Measurements from ENCODE around the gene MCCC1.
"Not testable (repeated sequence)": the region's sequence is repeated elsewhere in the genome, so short reads cannot be mapped to it uniquely, and the experiment has no call there.

The MCCC1 gene

DNA sequence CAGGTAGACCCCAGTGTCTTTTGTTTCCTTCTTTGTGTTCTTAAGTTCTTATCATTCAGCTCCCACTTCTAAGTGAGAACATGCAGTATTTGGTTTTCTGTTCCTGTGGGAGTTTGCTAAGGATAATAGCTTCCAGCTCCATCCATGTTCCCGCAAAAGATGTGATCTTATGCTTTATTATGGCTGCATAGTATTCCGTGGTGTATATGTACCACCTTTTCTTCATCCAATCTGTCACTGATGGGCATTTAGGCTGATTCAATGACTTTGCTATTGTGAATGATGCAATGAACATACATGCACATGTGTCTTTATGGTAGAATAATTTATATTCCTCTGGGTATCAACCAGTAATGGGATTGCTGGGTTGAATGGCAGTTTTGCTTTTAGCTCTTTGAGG is 24.4 kb downstream of the MCCC1 start:
- Histone ChIP-seq H3K9me3 (ENCODE audit: low read length) (no peaks in the 10 kb centered on the region), H3K9ac (ENCODE audit: low read length) (no peak overlapping the region), H3K27me3 (ENCODE audit: control insufficient read depth in 1 of 2, insufficient read depth in 2 of 2, low read length in 2 of 2) (no peaks in the 10 kb centered on the region), H3K4me1 (ENCODE audit: insufficient read depth, low read length) (no peaks in the 10 kb centered on the region), H3K27ac (ENCODE audit: low read depth, low read length) (no peak overlapping the region), H3K4me3 (ENCODE audit: low read depth in 1 of 2, low read length in 2 of 2) (no peak overlapping the region), H3K36me3 (ENCODE audit: insufficient read depth, low read length) (peaks cover 6% of the 10 kb centered on the region)

DNA sequence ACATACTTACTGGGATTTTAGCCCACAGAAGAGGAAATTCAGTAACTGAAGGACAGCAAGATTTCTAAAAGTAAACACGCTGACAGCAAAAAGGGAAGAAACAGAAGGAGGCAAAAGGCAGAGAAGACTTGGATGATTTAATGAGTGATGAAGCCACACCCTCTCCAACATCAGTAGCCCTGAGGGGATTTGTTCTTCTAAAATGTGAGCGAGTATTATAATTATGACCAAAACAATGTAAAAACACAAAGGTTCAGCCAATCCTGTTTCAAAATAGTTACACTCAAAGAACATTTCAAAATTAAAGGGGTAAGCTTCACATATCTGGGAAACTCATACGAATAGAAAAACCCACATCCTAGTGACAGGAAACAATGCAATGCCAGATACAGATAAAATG is 25.0 kb downstream of the MCCC1 start:
- Histone ChIP-seq H3K4me1 (ENCODE audit: insufficient read depth, low read length) (no peaks in the 10 kb centered on the region), H3K9me3 (ENCODE audit: low read length) (no peaks in the 10 kb centered on the region), H3K27ac (ENCODE audit: low read depth, low read length) (no peak overlapping the region), H3K9ac (ENCODE audit: low read length) (no peak overlapping the region), H3K27me3 (ENCODE audit: control insufficient read depth in 1 of 2, insufficient read depth in 2 of 2, low read length in 2 of 2) (no peaks in the 10 kb centered on the region), H3K4me3 (ENCODE audit: low read depth in 1 of 2, low read length in 2 of 2) (no peak overlapping the region), H3K36me3 (ENCODE audit: insufficient read depth, low read length) (peaks cover 6% of the 10 kb centered on the region)

DNA sequence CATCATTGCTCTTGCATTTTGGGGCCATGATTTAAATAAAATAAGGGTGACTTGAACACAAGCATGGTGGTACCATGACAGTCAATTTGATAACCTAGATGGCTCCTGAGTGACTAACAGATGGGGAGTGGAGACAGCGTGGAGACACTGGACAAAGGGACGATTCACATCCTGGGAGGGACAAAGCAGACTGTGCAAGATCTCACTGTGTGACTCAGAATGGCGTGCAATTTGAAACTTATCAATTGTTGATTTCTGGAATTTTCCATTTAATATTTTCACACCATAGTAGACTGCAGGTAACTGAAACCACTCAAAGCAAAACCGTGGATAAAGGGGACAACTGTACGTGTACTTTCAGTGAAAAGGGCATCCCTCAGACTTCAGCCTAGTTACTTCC is 25.5 kb downstream of the MCCC1 start:
- H3K4me3 ChIP-seq (ENCODE audit: low read depth in 1 of 2, low read length in 2 of 2): no peak overlapping the region
- H3K4me1 ChIP-seq (ENCODE audit: insufficient read depth, low read length): no peaks in the 10 kb centered on the region
- H3K27me3 ChIP-seq (ENCODE audit: control insufficient read depth in 1 of 2, insufficient read depth in 2 of 2, low read length in 2 of 2): no peaks in the 10 kb centered on the region
- H3K36me3 ChIP-seq (ENCODE audit: insufficient read depth, low read length): peaks cover 6% of the 10 kb centered on the region
- no peak overlapping the region for H3K27ac ChIP-seq (ENCODE audit: low read depth, low read length)
- H3K9ac ChIP-seq (ENCODE audit: low read length): no peak overlapping the region
- no peaks in the 10 kb centered on the region for H3K9me3 ChIP-seq (ENCODE audit: low read length)

DNA sequence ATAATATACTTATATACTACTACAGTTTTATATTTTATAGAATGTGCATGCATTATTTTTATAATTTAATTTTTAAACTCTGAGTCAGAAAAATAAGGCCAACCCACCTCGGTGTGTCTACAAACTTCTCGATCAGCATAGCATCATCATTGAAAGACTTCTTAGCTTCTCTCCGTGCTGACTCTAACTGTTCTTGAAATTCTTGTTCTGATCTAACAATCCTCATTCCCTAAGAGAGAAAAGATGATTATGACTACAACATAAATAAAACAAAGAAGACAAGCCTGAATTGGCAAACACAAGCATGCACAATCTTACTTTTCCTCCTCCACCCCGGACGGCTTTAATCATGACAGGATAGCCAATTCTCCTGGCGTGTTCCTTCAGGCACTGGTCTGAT is 28.4 kb downstream of the MCCC1 start:
- H3K9me3 ChIP-seq (ENCODE audit: low read length): no peaks in the 10 kb centered on the region
- no peaks in the 10 kb centered on the region for H3K4me1 ChIP-seq (ENCODE audit: insufficient read depth, low read length)
- H3K27ac ChIP-seq (ENCODE audit: low read depth, low read length): no peak overlapping the region
- H3K9ac ChIP-seq (ENCODE audit: low read length): no peak overlapping the region
- no peak overlapping the region for H3K4me3 ChIP-seq (ENCODE audit: low read depth in 1 of 2, low read length in 2 of 2)
- peaks cover 6% of the 10 kb centered on the region for H3K36me3 ChIP-seq (ENCODE audit: insufficient read depth, low read length)
- H3K27me3 ChIP-seq (ENCODE audit: control insufficient read depth in 1 of 2, insufficient read depth in 2 of 2, low read length in 2 of 2): no peaks in the 10 kb centered on the region

DNA sequence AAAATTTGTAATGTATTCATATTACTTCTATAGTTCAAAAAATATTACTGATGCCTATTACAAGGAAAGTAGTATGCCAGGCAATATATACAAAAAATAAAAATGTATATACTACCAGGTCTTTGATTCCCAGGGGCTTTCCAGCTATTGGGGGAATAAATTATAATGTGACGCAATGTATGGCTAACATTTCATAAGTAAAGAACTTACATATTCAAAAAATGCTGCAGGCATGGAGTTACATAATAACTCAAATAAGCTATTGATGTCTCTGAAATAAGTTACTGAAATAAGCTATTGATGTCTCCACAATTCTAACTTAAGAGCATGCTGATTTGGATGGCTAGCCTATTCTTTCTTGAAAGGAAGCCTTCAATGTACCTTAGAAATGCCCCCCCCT is 30.2 kb downstream of the MCCC1 start:
- H3K36me3 ChIP-seq (ENCODE audit: insufficient read depth, low read length): peaks cover 6% of the 10 kb centered on the region
- H3K4me3 ChIP-seq (ENCODE audit: low read depth in 1 of 2, low read length in 2 of 2): no peak overlapping the region
- H3K27ac ChIP-seq (ENCODE audit: low read depth, low read length): no peak overlapping the region

DNA sequence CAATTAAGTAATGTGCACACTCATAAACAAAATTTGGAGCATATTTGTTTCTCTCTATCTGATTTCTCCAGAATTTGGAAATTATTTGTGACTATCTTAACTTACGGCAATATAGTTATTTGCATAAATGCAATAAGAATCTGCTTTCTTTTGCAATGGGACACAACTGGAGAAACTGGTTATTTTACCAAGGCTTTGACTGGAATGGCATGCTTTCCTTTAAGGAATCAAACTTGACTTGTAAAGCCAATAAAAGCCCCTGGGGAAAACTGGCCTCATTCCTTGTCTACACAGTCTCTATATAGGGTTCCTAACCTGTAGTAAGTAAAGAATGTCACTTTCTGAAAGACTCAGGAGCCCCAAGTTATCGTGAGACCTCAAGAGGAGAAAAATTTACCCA is 32.4 kb downstream of the MCCC1 start:
- not testable (repeated sequence) for H3K4me1 ChIP-seq (ENCODE audit: insufficient read depth, low read length); H3K4me3 ChIP-seq (ENCODE audit: low read depth in 1 of 2, low read length in 2 of 2); H3K27ac ChIP-seq (ENCODE audit: low read depth, low read length); H3K9ac ChIP-seq (ENCODE audit: low read length); H3K27me3 ChIP-seq (ENCODE audit: control insufficient read depth in 1 of 2, insufficient read depth in 2 of 2, low read length in 2 of 2); H3K9me3 ChIP-seq (ENCODE audit: low read length); H3K36me3 ChIP-seq (ENCODE audit: insufficient read depth, low read length)

More for the DNA sequence above, 30.2 kb downstream of the MCCC1 start:
- Histone ChIP-seq H3K4me1 (ENCODE audit: insufficient read depth, low read length) (no peaks in the 10 kb centered on the region), H3K27me3 (ENCODE audit: control insufficient read depth in 1 of 2, insufficient read depth in 2 of 2, low read length in 2 of 2) (no peaks in the 10 kb centered on the region), H3K9ac (ENCODE audit: low read length) (no peak overlapping the region), H3K9me3 (ENCODE audit: low read length) (no peaks in the 10 kb centered on the region)

DNA sequence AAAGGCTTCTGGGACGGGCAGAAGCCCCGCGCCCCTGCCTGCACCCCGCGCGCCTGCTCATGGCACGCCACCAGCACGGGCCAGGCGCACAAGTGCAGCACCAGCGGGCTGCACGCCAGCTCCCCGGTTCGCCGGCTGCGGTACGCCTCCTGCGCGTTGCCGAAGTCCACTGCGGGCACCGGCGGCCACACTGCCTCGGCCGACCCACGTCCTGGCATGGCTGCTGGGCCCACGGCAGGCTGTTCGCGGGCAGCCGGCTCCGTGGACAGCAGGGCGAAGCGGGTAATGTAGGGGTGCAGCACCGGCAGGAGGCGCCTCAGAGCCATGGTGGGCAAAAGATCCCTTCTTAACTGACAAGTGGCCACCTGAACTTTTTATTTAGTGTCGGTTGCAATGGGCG is 34.8 kb downstream of the MCCC1 start:
- no peak overlapping the region for H3K4me3 ChIP-seq (ENCODE audit: low read depth in 1 of 2, low read length in 2 of 2)
- H3K27ac ChIP-seq (ENCODE audit: low read depth, low read length): no peak overlapping the region
- H3K4me1 ChIP-seq (ENCODE audit: insufficient read depth, low read length): no peaks in the 10 kb centered on the region
- no peak overlapping the region for H3K9ac ChIP-seq (ENCODE audit: low read length)
- H3K27me3 ChIP-seq (ENCODE audit: control insufficient read depth in 1 of 2, insufficient read depth in 2 of 2, low read length in 2 of 2): no peaks in the 10 kb centered on the region
- no peaks in the 10 kb centered on the region for H3K9me3 ChIP-seq (ENCODE audit: low read length)
- peaks cover 6% of the 10 kb centered on the region for H3K36me3 ChIP-seq (ENCODE audit: insufficient read depth, low read length)

DNA sequence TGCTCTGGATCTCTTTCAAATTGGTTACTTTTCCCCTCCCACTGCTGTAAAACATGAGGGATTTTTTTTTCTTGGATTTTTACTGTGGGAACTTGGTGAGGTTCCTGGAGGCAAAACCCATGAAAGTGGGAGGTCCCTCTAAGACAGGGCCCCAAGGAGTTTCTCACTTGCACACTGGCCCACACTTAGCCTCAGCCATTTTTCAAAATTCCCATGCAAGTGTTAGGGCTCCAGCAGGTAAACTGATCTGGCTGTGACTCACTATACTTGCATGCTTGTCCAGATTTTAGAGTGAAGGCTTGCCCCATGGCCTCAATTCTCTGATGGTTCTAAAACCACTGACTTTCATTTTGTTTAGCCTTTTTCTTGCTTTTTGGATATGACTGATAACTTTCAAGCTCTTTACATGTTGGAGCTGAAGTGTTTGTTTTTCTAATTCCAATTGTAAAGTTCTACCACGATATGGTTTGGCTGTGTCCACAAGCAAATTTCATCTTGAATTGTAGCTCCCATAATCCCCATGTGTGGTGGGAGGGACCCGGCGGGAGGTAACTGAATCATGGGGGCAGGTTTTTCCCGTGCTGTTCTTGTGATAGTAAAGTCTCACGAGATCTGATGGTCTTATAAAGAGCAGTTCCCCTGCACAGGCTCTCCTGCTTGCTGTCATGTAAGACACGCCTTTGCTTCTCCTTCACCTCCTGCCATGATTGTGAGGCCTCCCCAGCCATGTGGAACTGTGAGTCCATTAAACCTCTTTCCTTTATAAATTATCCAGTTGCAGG is 37.7 kb downstream of the MCCC1 start:
- Histone ChIP-seq H3K4me3 (ENCODE audit: low read depth in 1 of 2, low read length in 2 of 2) (no peak overlapping the region), H3K36me3 (ENCODE audit: insufficient read depth, low read length) (peaks cover 6% of the 10 kb centered on the region), H3K4me1 (ENCODE audit: insufficient read depth, low read length) (no peaks in the 10 kb centered on the region), H3K9ac (ENCODE audit: low read length) (no peak overlapping the region), H3K9me3 (ENCODE audit: low read length) (no peaks in the 10 kb centered on the region), H3K27me3 (ENCODE audit: control insufficient read depth in 1 of 2, insufficient read depth in 2 of 2, low read length in 2 of 2) (no peaks in the 10 kb centered on the region), H3K27ac (ENCODE audit: low read depth, low read length) (no peak overlapping the region)

DNA sequence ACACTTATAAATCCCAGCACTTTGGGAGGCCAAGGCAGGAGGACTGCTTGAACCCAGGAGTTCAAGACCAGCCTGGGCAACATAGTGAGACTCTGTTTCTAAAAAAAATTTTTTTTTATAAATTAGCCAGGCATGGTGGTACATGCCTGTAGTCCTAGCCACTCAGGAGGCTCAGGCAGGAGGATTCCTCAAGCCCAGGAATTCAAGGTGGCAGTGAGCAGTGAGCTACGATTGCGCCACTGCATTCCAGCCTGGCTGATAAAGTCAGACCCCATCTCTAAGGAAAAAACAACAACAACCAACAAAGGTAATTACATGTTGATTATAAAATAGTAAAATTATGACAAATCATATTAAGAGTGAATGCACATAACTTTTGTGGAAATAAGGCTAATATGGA is 40.9 kb downstream of the MCCC1 start:
- Histone ChIP-seq H3K4me1 (ENCODE audit: insufficient read depth, low read length) (no peaks in the 10 kb centered on the region), H3K9ac (ENCODE audit: low read length) (no peak overlapping the region), H3K27ac (ENCODE audit: low read depth, low read length) (no peak overlapping the region), H3K9me3 (ENCODE audit: low read length) (no peaks in the 10 kb centered on the region), H3K27me3 (ENCODE audit: control insufficient read depth in 1 of 2, insufficient read depth in 2 of 2, low read length in 2 of 2) (no peaks in the 10 kb centered on the region), H3K36me3 (ENCODE audit: insufficient read depth, low read length) (peaks cover 6% of the 10 kb centered on the region), H3K4me3 (ENCODE audit: low read depth in 1 of 2, low read length in 2 of 2) (no peak overlapping the region)

DNA sequence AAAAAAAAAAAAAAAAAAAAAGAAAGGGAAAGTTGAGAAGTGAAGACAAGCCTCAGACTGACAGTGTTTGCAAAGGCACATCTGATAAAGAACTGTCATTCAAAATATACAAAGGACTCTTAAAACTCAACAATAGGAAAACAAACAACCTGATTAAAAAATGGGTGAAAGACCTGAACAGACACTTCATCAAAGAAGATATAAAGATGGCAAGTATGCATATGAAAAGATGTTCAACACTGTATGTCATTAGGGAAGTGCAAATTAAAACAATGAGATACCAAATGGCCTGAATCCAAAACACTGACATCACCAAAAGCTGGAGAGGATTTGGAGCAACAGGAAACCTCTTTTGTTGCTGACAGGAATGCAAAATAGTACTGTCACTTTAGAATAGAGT is 48.6 kb downstream of the MCCC1 start:
- Histone ChIP-seq H3K4me3 (ENCODE audit: low read depth in 1 of 2, low read length in 2 of 2) (no peak overlapping the region), H3K9me3 (ENCODE audit: low read length) (no peaks in the 10 kb centered on the region), H3K27me3 (ENCODE audit: control insufficient read depth in 1 of 2, insufficient read depth in 2 of 2, low read length in 2 of 2) (no peaks in the 10 kb centered on the region), H3K9ac (ENCODE audit: low read length) (no peak overlapping the region), H3K27ac (ENCODE audit: low read depth, low read length) (no peak overlapping the region), H3K36me3 (ENCODE audit: insufficient read depth, low read length) (peaks cover 16% of the 10 kb centered on the region), H3K4me1 (ENCODE audit: insufficient read depth, low read length) (no peaks in the 10 kb centered on the region)

DNA sequence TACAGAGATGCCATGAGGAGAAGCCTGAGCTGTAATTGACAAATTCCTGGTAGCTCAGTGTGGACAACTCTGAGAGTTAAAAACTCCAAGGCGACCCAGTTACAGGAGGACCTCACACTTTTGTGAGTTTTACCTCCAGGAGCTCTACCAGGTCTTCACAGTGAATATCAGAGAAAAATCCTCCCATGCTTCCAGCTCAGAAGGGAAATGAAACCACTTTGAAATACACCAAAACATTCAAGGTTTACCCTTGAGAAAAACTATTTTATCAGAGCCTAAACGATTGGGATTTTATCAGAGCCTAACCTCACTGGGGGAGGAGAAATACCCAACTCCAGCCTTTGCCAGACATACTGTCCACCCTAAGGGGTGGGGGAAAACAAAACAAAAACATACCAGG is 52.4 kb downstream of the MCCC1 start:
- Histone ChIP-seq H3K4me1 (ENCODE audit: insufficient read depth, low read length) (no peaks in the 10 kb centered on the region), H3K4me3 (ENCODE audit: low read depth in 1 of 2, low read length in 2 of 2) (no peak overlapping the region), H3K27ac (ENCODE audit: low read depth, low read length) (no peak overlapping the region), H3K27me3 (ENCODE audit: control insufficient read depth in 1 of 2, insufficient read depth in 2 of 2, low read length in 2 of 2) (no peaks in the 10 kb centered on the region), H3K9ac (ENCODE audit: low read length) (no peak overlapping the region), H3K9me3 (ENCODE audit: low read length) (no peaks in the 10 kb centered on the region), H3K36me3 (ENCODE audit: insufficient read depth, low read length) (peaks cover 27% of the 10 kb centered on the region)

DNA sequence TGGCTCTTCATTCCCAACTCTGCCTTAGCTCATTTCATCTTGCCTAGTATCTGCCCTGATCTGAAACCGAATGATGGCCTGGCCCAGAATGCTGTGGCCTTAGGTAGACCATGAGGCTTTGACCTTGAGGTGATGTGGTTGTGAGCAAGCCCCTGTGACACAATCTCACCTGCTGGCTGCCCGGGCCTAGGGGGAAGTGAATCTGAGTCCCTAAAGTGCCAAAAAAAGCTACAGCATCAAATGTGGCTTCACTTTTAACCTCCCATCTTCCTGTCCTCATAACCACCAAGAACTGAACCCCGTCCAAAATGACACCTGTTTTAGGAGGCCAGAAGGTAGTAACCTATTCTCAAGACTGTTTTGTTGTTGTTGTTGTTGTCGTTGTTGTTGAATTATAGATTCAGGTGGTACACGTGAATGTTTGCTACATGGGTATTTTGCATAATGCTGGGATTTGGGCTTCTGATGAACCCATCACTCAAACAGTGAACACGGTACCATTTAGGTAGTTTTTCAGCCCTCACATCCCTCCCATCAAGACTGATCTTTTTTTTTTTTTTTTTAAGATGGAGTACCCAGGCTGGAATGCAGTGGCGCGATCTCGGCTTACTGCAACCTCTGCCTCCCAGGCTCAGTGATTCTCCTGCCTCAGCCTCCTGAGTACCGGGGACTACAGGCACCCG is 54.6 kb downstream of the MCCC1 start:
- no peak overlapping the region for H3K27ac ChIP-seq (ENCODE audit: low read depth, low read length)

More for the DNA sequence above, 54.6 kb downstream of the MCCC1 start:
- H3K4me1 ChIP-seq (ENCODE audit: insufficient read depth, low read length): no peaks in the 10 kb centered on the region
- H3K4me3 ChIP-seq (ENCODE audit: low read depth in 1 of 2, low read length in 2 of 2): no peak overlapping the region
- no peaks in the 10 kb centered on the region for H3K27me3 ChIP-seq (ENCODE audit: control insufficient read depth in 1 of 2, insufficient read depth in 2 of 2, low read length in 2 of 2)
- peaks cover 12% of the 10 kb centered on the region for H3K36me3 ChIP-seq (ENCODE audit: insufficient read depth, low read length)
- H3K9me3 ChIP-seq (ENCODE audit: low read length): no peaks in the 10 kb centered on the region
- H3K9ac ChIP-seq (ENCODE audit: low read length): no peak overlapping the region
